Endometrial microvascular endothelial cells (primary cell): ENCODE measurements around the gene SMCO2. TPM values are rescaled to one million over a fixed set of nuclear protein-coding genes. Genes with fewer than 3 reads are reported as not detected.

ENCODE experiments used
- in situ Hi-C: cut with HindIII; loops from 2 replicates; pipeline ENCODE4 v1.10.0; 2017; ENCODE audit warnings: low sequenced_read_pairs, low pct_unique_long_range_greater_than_20kb; ENCODE audit errors: inconsistent ontology term
- total RNA-seq: library from RNA; depleted of rRNA; stranded (reverse); fragments of >200 nt; gene quantifications from one replicate; pipeline ENCODE4 v1.2.3, GENCODE V29; 2015; ENCODE audit errors: inconsistent ontology term

Gene SMCO2
- not detected for total RNA-seq

DNA sequence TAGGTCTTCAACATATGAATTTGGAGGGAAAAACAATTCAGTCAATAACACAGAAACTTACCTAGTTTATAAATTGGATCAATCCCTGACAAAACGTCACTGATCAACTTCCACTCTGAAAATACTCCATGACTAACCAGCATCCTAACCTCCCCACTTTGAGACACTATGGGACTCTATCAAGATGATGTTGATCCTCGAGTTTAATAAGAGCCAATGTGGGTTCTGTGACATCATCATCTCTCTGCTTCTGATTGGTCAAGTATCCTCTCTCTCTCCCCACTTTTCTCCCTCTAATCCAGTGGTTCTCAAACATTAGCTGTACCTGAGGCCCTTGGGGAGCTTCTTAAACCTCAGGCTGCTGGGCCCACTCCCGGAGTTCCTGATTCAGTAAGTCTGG lies at the start of gene SMCO2:
TSS of gene SMCO2 (plus strand) at position 301 of the 400 bp plus-strand sequence. CDS start 23,896 bp downstream, outside the sequence.
- in situ Hi-C loops = no loop called here

DNA sequence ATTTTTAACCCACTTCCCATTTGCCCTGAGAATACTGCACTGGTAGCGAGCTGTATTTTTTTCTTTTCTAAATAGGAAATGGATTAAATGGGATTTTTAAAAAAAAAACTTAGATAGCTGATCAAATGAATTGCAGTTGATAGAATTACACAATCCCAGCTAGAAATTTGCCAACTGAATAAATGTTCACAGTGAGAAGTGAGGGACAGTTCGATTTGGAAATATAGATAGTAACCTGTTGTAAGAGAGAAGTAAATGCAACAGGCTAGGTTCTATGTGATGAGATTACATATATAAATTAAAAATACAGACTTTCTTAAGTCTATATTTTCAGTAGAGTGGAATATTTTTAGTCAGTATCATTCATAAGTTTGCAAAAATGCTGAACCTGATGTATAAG lies 48.1 kb upstream of the SMCO2 start:
- in situ Hi-C loops = no loop called here

DNA sequence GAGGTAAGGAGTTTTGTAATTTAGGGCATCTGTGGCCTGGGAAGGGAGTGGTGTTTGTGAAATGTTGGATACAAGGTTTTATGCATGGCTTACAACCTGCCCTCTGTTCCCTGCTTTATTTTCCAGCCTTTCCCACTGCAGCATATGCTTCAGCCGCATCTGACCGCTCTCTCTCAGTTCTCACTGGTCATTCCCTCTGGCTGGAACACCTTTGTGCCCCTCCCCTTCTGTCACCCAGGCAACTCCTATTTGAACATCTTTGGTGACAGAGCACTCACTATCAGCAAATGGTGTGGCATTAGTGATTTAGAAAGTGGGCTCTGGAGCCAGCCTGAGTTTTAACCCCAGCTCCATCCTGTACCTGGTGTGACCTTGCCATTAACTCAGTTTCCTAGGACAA lies 47.5 kb upstream of the SMCO2 start:
- in situ Hi-C loops = no loop called here

DNA sequence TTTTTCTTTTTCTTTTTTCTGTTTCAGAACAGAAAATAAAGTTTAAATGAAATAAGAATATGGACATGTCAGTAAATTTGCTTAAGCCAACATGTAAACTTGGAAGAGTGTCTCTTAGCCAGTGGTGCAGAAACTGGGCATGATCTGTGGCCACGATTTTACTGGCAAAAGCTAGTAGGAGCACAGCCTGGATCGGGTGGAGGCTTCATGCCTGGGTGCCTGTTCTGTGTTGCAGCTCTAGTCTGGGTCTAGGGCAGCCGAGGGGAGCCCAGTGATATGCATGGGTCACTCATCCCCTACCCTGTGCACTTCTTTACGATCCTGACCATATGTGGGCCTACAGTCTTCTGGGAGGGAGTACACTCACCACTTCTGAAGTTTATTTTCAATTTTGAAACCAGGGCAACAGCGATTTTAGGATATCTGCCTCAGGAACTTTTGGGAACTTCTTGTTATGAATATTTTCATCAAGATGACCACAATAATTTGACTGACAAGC lies 45.6 kb upstream of the SMCO2 start:
- in situ Hi-C loops = no loop called here

DNA sequence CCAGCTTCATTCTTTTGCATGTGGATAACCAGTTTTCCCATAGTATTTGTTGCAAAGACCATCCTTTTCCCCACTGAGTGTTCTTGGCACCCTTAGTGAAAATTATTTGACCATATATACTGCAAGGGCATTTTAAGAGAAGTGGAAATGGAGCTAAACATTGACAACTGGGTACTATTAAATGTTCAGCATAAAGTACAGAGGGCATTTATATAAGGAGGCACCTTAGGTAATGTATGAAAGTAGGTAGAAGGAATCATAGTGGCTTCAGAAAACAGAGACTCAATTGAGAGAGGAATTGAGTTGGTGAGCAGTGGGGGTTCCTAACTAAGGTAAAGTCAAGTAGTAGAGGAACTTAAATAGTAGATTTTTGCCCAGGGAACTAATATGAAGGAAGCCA lies 34.5 kb upstream of the SMCO2 start:
- in situ Hi-C loops = no loop called here

DNA sequence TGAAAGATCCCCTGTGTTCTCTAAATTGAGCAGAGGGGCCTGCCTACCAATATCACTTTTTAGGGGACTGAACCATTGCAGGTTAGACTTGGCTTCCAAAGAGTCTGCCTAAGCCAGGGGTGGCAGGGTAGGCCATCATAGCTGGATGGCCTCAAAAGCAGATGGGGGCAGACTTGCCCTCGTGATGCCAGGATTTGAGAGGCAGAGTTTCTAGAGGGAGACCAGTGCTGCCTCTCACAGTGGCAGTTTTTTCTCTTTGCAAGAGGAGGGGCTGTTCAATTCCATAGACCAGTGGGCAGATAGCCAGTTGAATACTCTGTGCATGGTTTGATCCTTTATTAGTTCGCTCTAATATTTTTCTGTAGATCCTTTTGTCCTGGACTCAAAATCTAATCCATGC lies 23.8 kb upstream of the SMCO2 start:
- in situ Hi-C loops = no loop called here

DNA sequence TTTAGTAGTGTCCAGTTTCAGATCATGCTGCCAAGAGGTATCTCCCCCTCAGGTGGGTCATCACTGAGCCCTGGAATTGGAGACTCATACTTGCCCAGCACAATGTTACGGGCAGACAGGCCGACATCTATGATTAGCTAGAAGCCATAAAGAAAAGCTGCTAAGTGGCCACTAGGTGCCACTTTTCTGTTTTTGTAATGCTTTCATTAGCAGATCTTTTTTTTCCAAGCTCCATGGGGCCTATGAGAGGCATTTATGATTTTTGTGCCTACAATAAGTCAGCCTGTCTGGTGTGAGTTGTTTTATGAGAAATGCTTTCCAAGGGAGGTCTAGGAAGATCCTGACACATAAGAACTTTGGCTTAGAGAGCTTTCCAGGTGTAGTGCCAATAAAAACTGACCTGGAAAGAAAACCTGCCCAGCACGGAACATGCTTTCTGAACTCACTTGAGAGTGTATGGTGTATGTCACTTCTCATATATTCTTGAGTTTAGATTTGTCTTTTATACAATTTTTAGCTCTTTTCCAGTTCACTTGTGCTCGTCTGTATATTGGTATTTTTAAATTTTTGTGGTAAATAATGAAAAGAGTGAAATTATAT lies 21.8 kb upstream of the SMCO2 start:
- in situ Hi-C loops = no loop called here

DNA sequence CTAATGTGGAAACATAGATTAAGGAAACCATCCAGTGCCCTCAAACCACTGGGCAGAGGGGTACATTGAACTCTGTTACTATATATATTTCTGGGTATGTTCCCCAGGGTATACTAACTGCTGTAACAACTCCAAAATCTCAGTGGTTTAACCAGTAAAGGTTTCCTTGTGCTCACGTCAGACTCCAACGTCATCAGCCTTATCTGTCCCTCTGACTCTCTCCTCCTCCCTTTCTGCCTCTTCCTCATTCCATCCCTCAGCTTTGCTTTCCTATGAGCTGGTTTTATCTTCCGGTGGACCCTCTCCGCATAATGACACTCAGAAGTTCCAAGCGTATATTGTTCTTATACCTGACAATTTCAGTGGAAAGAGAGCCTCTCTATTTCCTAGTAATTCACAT lies 21.2 kb upstream of the SMCO2 start:
- in situ Hi-C loops = no loop called here

DNA sequence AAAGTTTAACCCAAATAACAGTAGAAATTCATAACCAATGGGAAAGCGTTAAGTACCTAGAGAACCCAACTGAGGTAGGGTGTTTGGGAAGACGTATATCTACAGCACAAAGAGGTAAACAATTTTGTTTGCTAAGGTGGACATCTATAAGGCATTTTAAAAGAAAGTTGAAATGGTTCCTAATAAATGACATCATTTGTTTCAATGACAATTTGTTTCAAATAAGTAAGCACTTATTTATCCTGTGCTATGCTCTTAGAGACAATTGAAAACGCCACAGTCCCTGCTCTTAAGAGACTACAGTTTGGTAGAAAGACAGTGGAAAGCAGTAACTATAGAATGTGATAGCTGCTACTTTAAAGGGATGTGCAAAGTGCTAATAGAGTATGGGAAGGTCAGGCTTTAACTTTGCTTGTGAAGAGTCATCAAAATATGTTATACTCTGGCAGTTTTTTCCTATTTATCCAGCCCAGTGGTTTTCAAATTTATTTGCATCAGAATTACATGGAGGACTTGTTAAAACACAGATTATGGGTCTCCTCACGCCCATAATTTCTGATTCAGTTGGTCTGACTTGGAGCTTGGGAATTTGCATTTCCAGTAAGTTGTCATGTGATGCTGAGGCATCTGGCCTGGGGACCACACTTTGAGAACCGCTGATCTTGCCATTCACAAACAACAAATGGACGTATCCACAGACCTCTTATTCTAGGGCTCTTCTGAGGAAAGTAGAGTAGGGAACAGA lies 19.6 kb upstream of the SMCO2 start:
- in situ Hi-C loops = no loop called here

DNA sequence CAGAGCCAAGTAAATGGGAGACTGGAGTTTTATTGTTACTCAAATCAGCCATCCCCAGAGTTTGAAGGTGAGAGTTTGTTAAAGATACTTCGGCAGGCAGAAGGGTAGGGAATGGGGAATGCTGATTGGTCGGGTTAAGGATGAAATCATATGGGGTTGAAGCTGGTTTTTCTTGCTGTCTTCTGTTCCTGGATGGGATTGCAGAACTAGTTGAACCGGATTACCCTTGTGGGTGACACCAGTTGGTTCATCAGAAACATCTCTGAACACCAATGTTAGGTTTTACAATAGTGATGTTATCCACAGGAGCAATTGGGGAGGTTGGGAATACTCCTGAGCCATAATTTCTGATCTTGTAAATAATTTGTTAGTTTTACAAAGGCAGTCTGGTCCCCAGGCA lies 18.7 kb upstream of the SMCO2 start:
- in situ Hi-C loops = no loop called here

DNA sequence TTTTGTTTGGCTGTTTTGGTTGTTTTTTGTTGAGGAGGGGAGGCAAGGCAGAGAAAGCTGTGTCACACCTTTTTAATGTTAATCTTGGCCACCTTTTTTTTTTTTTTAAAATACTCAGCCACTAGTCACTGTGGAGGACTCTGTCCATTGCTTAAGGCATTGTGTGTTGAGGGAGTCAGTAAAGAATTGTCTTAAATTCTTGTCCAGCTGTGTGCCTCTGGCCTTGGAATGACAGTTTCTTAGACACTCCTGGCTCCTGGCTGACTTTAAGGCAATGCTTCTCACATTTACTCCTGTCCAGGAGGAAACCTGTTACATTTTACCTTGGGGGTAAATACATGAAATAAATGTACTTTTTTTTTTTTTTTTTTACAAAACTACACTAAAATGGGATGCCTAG lies 18.1 kb upstream of the SMCO2 start:
- in situ Hi-C loops = no loop called here

DNA sequence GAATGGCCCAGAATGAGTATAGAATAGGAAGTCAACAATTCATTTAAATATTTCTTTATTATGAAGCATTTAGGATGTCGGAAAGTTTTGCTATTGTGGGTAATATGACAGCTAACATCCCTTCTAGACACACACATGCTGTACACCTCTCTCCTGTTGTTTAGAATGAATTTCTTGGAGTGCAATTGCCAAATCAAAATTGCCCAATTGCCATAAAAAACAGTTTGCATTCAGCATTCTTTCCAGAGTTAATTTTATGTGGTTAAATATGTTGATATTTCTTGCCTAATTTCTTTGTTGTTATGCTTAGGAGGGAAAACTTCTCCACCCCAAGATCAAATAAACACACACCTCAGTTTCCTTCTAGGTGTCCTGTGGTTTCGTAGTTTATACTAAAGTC lies 16.9 kb upstream of the SMCO2 start:
- in situ Hi-C loops = no loop called here

DNA sequence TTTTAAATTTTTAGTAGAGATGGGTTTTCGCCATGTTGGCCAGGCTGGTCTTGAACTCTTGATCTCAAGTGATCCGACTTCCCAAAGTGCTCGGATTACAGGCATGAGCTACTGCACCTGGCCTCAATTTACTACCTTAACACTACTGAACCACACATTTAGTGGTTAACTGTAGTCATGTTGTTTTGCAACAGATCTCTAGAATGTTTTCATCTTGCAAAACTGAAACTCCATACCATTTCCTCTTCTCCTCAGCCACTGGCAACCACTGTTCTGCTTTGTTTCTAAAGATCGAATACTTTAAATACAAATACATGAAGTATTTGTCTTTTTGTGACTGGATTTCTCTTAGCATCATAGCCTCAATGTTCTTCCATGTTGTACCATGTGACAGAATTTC lies 15.4 kb upstream of the SMCO2 start:
- in situ Hi-C loops = no loop called here

DNA sequence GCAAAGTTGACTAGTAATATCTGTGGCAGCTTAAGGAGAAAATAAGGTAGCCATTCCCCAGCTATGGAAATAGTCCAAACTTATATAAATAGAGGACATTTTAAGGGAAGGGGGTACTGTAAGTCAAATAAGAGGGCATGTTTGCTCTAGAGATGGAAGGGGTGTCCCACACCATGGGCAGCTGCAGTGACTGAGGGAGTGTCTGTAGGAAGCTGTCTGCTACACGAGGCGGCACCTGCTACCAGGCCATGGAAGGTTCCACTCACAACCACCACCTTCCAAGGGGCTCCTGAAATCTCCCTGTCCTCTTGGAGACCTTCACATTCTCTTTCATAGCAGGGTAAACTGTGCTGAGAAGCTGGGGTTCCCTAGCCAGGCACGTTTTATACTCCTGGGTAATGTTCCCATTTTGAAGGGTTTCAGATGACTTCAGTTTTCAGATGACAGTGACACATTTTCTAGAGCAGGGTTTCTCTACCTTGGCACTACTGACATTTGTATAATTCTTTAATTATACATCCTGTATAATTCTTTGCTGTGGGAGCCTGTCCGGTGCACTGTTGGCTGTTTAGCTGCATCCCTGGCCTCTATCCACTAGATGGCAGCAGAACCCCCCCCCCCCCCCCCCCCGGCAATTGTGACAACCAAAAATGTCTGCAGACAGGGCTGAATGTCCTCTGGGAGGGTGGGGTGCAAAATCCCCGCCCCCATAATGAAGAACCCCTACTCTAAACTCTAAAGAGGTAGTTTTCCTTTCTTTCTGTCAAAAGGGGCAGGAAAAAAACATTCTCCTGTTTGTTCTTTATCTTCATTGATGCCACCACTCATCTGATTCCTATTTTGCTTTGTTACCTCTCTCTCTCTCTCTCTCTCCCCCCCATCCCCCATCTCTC lies 11.6 kb upstream of the SMCO2 start:
- in situ Hi-C loops = no loop called here

DNA sequence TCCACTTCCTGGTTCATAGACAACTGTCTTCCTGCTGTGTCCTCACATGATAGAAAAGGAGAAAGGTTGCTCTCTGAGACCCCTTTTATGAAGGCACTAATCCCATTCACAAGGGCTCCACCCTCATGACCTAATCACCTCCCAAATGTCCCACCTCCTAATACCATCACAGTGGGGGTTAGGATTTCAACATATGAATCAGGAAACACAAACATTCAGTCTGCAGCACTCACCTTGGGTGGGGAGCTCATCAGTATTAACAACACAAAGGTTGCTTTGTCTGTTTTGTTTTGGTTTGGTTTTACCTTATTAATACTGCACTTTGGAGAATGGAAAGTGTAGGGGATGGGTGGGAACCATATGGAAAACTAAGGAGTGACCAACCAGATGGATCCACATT lies 10.5 kb upstream of the SMCO2 start:
- in situ Hi-C loops = no loop called here

DNA sequence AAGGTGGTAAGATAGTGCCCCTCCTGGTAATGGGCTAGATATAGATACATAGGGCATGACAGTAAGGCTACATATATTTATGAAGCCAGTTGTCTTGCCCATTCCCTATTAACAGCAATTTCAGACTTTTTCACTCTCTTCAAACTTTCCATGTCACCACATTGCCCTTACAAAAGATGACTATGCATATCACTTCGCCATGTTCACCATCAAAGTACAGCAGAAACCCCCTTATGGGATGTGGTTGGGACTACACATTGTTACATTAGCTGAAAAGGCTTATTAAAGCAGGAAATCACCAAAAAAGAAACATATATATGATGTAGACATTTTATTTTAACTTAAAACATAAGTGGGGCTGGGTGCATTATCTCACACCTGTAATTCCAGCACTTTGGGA lies 9.8 kb upstream of the SMCO2 start:
- in situ Hi-C loops = no loop called here

DNA sequence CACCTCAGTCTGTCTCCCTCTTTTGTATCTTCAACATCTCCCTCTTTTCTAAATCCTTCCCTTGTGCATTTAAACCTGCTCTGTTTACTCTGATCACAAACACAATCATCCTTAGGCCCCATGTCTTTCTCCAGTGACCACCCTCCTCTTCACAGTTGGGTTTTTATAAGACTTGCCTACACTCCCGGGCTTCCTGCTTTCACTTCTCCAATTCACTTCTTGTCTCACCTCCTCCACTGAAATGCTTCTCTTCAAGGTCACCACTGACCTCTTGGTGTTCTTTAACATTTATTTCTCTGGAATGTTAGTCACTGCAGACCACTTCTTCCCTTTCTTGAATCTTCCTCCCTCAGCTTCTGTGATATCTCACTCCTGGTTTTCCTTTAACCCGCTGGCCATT lies 8.7 kb upstream of the SMCO2 start:
- in situ Hi-C loops = no loop called here

DNA sequence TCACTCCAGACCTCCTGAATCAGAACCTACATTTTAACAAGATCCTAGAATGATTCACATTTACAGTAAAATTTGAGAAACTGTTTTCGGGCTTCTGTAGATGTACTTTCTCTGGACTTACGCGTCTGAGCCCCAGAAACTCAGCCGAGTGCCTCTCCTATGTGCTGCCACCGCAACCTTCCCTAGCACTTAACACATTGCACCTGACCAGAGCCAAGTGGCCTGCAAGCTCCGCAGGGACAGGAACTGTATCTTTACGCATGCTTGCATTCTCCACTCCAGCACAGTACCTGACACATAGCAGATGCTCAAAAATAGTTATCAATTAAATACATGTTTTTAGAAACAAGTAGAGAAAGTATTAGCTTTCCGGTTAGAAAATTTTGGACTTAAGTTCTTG lies 1.2 kb downstream of the SMCO2 start:
- in situ Hi-C loops = no loop called here

DNA sequence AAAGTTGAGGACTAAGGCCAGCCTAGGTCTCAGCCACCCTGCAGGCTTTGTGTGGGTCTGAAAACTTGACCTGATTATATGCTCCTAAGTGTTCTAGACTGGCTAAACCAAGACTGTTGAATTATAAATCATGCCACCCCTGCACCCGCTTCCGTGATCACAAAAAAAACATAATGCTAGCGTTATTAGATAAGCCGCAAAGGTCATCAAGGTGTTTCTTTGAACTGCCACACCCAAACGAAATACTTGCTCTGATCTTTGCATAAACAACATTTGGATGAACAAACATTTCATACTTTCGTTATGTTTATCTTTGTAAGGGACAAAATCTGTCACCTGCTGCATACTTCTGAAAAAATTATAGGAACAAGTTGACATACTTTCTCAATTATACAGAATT lies 2.5 kb downstream of the SMCO2 start:
- in situ Hi-C loops = no loop called here
